Measurements from ENCODE around the gene LZTS2. TPM values are rescaled to one million over a fixed set of nuclear protein-coding genes. Genes with fewer than 3 reads are reported as not detected.

Gene LZTS2
- total RNA-seq = 35.6 TPM
- long read RNA-seq, full-length matches to known transcripts = 40 of 199 reads
- long read RNA-seq, partial matches to known transcripts = 25 of 199 reads
- long read RNA-seq, other reads (novel, unspliced or antisense) = 134 of 199 reads

GRCh38 chr10:100999742-101000126, at the start of gene LZTS2:
Gene LZTS2 (plus strand): TSS chr10:100999808. CDS start chr10:101002539, 2,731 bp downstream.
- intact Hi-C loops (cut with micrococcal nuclease) = no loop called here

GRCh38 chr10:100960251-100960650, 39.4 kb upstream of the LZTS2 start:
- Histone ChIP-seq H3K27me3 (ENCODE audit: low read depth) (no peaks in the 10 kb centered on the region), H3K4me1 (no peaks in the 10 kb centered on the region), H3K4me3 (no peak overlapping the region), H3K27ac (replicated peaks) (no peak overlapping the region), H3K9me3 (replicated peaks) (no peaks in the 10 kb centered on the region), H3K36me3 (peaks cover 96% of the 10 kb centered on the region)
- intact Hi-C loops (cut with micrococcal nuclease) = no loop called here
- TF ChIP-seq, protein P1, sequence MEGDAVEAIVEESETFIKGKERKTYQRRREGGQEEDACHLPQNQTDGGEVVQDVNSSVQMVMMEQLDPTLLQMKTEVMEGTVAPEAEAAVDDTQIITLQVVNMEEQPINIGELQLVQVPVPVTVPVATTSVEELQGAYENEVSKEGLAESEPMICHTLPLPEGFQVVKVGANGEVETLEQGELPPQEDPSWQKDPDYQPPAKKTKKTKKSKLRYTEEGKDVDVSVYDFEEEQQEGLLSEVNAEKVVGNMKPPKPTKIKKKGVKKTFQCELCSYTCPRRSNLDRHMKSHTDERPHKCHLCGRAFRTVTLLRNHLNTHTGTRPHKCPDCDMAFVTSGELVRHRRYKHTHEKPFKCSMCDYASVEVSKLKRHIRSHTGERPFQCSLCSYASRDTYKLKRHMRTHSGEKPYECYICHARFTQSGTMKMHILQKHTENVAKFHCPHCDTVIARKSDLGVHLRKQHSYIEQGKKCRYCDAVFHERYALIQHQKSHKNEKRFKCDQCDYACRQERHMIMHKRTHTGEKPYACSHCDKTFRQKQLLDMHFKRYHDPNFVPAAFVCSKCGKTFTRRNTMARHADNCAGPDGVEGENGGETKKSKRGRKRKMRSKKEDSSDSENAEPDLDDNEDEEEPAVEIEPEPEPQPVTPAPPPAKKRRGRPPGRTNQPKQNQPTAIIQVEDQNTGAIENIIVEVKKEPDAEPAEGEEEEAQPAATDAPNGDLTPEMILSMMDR (IDR thresholded peaks at IDR 0.05; ENCODE audit: borderline replicate concordance) = no peak
- no peak for DNase-seq

More at GRCh38 chr10:100999742-101000126, at the start of gene LZTS2:
- Histone ChIP-seq H3K27ac (replicated peaks) (peak within 1 kb of the TSS; percentile 100), H3K36me3 (peaks cover 22% of the 10 kb centered on the region), H3K4me3 (peak within 1 kb of the TSS; percentile 96), H3K27me3 (ENCODE audit: low read depth) (no peaks in the 10 kb centered on the region), H3K9me3 (replicated peaks) (no peaks in the 10 kb centered on the region), H3K4me1 (peaks cover 83% of the 10 kb centered on the region)
- TF ChIP-seq, protein P1 (IDR thresholded peaks at IDR 0.05; ENCODE audit: borderline replicate concordance) = no peak
- DNase-seq = no peak

DNA sequence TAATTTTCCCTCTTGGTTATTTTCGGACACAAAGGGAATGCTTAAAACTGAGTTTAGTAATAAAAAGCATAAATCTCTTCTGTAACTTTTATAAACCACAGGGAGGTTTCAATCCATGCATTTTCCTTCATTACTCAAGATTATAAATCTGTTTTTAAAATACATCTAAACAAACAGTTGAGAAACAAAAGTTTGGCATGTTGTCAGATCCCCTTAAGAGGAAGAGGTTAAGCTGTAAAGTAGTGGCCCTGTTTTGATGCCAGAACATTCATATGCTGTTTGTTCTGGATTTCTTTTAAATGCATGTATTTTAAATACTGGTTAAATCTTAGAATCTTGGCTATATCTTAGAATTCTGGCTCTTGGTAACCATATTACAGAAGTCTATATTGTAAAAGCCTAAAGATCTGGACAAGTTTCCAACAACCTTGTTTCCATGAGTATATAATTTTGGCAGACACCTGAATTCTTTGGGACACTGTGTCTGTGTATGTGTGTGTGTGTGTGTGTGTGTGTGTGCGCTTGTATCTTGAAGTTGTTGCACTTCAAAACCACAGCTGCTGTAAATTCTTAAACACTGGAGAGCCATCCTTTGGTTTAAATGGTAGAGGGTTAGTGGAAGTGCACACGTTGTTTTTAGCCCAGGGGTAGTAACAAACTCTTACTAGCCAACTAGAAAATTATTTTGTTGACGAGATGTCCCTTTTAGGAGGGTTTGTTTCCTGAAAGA, 37.1 kb upstream of the LZTS2 start:
- TF ChIP-seq, protein P1 (IDR thresholded peaks at IDR 0.05; ENCODE audit: borderline replicate concordance) = no peak
- no peak for DNase-seq
- Histone ChIP-seq H3K9me3 (replicated peaks) (no peaks in the 10 kb centered on the region), H3K27ac (replicated peaks) (no peak overlapping the region), H3K4me1 (no peaks in the 10 kb centered on the region), H3K4me3 (no peak overlapping the region), H3K36me3 (peaks cover 84% of the 10 kb centered on the region), H3K27me3 (ENCODE audit: low read depth) (no peaks in the 10 kb centered on the region)
- intact Hi-C loops (cut with micrococcal nuclease) = no loop called here

DNA sequence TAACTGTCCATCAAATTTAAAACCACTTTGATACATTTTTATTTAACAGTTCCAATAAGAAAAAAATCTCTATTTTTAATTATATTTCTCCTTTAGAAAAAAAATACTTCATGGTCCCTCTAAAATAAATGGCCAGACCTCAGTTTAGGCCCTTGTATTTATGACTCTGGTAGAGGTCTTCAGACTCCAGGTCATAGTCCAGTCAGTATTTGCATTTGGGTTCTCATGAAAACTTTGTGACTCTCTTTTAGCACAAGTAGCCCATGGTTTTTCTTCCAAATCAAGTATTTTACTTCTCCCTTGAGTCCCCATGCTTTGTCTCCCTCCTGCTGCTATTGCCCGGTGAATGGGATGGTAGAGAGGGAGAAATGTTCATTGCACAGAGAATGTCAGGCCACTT, 35.8 kb upstream of the LZTS2 start:
- Histone ChIP-seq H3K36me3 (peaks cover 71% of the 10 kb centered on the region), H3K4me1 (peaks cover 5% of the 10 kb centered on the region), H3K4me3 (no peak overlapping the region), H3K27me3 (ENCODE audit: low read depth) (no peaks in the 10 kb centered on the region), H3K9me3 (replicated peaks) (no peaks in the 10 kb centered on the region), H3K27ac (replicated peaks) (no peak overlapping the region)
- TF ChIP-seq, protein P1 (IDR thresholded peaks at IDR 0.05; ENCODE audit: borderline replicate concordance) = no peak
- intact Hi-C loops (cut with micrococcal nuclease) = no loop called here
- no peak for DNase-seq

DNA sequence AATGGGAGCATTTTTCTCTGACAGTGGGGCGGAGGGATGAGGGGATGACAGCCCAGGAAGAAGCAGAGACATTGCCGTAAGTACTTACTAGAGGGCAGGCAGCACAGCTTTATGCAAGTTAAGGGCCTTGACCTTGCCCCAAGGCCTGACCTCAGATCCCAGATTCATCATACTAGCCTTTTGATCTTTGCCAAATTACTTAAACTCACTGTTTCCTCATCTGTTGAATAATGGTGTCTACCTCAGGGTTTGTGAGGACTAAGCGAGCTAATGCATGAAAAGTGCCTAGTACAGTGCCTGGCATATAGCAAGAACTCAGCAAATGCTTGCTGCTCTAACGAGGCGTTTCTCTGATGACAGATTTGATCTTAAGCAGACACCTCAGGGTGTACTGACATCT, 33.8 kb upstream of the LZTS2 start:
- Histone ChIP-seq H3K36me3 (peaks cover 51% of the 10 kb centered on the region), H3K4me3 (no peak overlapping the region), H3K27me3 (ENCODE audit: low read depth) (no peaks in the 10 kb centered on the region), H3K27ac (replicated peaks) (no peak overlapping the region), H3K9me3 (replicated peaks) (no peaks in the 10 kb centered on the region), H3K4me1 (peaks cover 17% of the 10 kb centered on the region)
- no peak for DNase-seq
- TF ChIP-seq, protein P1 (IDR thresholded peaks at IDR 0.05; ENCODE audit: borderline replicate concordance) = no peak
- intact Hi-C loops (cut with micrococcal nuclease) = no loop called here

All from left ventricle myocardium inferior (tissue), 1 donor.